HUES64 (cell line): Measurements from ENCODE around the gene SELPLG.

Experiments used
- H3K27ac ChIP-seq: 2 replicates; pipeline ENCODE4 v1.7.0; 2013; ENCODE audit warnings: low read depth, low read length, inconsistent platforms
- H3K27me3 ChIP-seq: 2 replicates; pipeline ENCODE4 v1.6.1; 2013; ENCODE audit warnings: mild to moderate bottlenecking, low read length; ENCODE audit not compliant: insufficient read depth
- H3K36me3 ChIP-seq: 2 replicates; pipeline ENCODE4 v1.6.1; 2013; ENCODE audit warnings: mild to moderate bottlenecking, low read length; ENCODE audit not compliant: insufficient read depth
- H3K4me1 ChIP-seq: 2 replicates; pipeline ENCODE4 v1.6.1; 2013; ENCODE audit warnings: mild to moderate bottlenecking, low read length, moderate library complexity; ENCODE audit not compliant: insufficient read depth
- H3K4me3 ChIP-seq: 2 replicates; pipeline ENCODE4 v1.5.1; 2013; ENCODE audit warnings: mild to moderate bottlenecking, low read length, moderate library complexity
- H3K9ac ChIP-seq: 2 replicates; pipeline ENCODE4 v1.6.1; 2013; ENCODE audit warnings: mild to moderate bottlenecking, low read depth, low read length
- H3K9me3 ChIP-seq: 2 replicates; pipeline ENCODE4 v1.6.1; 2013; ENCODE audit warnings: low read depth, low read length; ENCODE audit not compliant: insufficient read depth
- WGBS: fragments of 150-250, 120-280 bp; methylation state at CpG from one replicate; pipeline ENCODE4 v1.1.7; 2013; ENCODE audit warnings: missing lambda C conversion rate; 5-methylcytosine and 5-hydroxymethylcytosine counted together

Gene SELPLG

GRCh38 chr12:108643941-108644810, 10.5 kb upstream of the SELPLG start:
- H3K4me3 ChIP-seq, result no peak overlapping the region
- H3K36me3 ChIP-seq, result peaks cover 49% of the 10 kb centered on the region
- no peaks in the 10 kb centered on the region for H3K9me3 ChIP-seq
- WGBS, result 94% methylated on average over 18 of the region's 18 CpGs
- H3K27me3 ChIP-seq, result no peaks in the 10 kb centered on the region
- H3K4me1 ChIP-seq, result peaks cover 7% of the 10 kb centered on the region; the same call in 1 of the 2 replicates
- H3K27ac ChIP-seq, result no peak overlapping the region
- no peak overlapping the region for H3K9ac ChIP-seq

- no CpG with 5 or more reads among the region's 1 CpG for WGBS
- Histone ChIP-seq H3K4me1 (peaks cover 18% of the 10 kb centered on the region), H3K9me3 (no peaks in the 10 kb centered on the region), H3K27ac (no peak overlapping the region), H3K27me3 (no peaks in the 10 kb centered on the region), H3K36me3 (peaks cover 38% of the 10 kb centered on the region), H3K9ac (no peak overlapping the region), H3K4me3 (no peak overlapping the region)
These were observed 9.4 kb upstream of the SELPLG start for GRCh38 chr12:108642899-108643654.

- H3K27ac ChIP-seq, result no peak overlapping the region
- H3K27me3 ChIP-seq, result no peaks in the 10 kb centered on the region
- H3K9me3 ChIP-seq, result no peaks in the 10 kb centered on the region
- H3K36me3 ChIP-seq, result peaks cover 31% of the 10 kb centered on the region
- H3K4me3 ChIP-seq, result no peak overlapping the region
- no peak overlapping the region for H3K9ac ChIP-seq
- WGBS, result 94% methylated on average over 15 of the region's 16 CpGs
- peaks cover 25% of the 10 kb centered on the region for H3K4me1 ChIP-seq
These were observed 8.7 kb upstream of the SELPLG start for GRCh38 chr12:108642269-108642870.

GRCh38 chr12:108641446-108642268, 8.0 kb upstream of the SELPLG start:
- Histone ChIP-seq H3K27ac (no peak overlapping the region), H3K4me3 (no peak overlapping the region), H3K27me3 (no peaks in the 10 kb centered on the region), H3K36me3 (peaks cover 25% of the 10 kb centered on the region), H3K4me1 (peaks cover 31% of the 10 kb centered on the region), H3K9ac (no peak overlapping the region), H3K9me3 (no peaks in the 10 kb centered on the region)
- WGBS, result 89% methylated on average over 9 of the region's 9 CpGs

- Histone ChIP-seq H3K9ac (no peak overlapping the region), H3K27me3 (no peaks in the 10 kb centered on the region), H3K4me1 (peaks cover 37% of the 10 kb centered on the region), H3K4me3 (no peak overlapping the region), H3K9me3 (no peaks in the 10 kb centered on the region), H3K27ac (no peak overlapping the region), H3K36me3 (peaks cover 18% of the 10 kb centered on the region)
- WGBS, result 89% methylated on average over 10 of the region's 10 CpGs
These were observed 7.2 kb upstream of the SELPLG start for GRCh38 chr12:108640802-108641445.

- peaks cover 1% of the 10 kb centered on the region; the same call in 1 of the 2 replicates for H3K36me3 ChIP-seq
- peak overlapping the region; percentile 55; the same call in 1 of the 2 replicates for H3K9ac ChIP-seq
- H3K27ac ChIP-seq, result peak overlapping the region; percentile 93
- H3K9me3 ChIP-seq, result no peaks in the 10 kb centered on the region
- 91% methylated on average over 11 of the region's 11 CpGs for WGBS
- no peak overlapping the region for H3K4me3 ChIP-seq
- peaks cover 48% of the 10 kb centered on the region for H3K4me1 ChIP-seq
- no peaks in the 10 kb centered on the region for H3K27me3 ChIP-seq
These were observed 5.5 kb upstream of the SELPLG start for GRCh38 chr12:108638997-108639822.

GRCh38 chr12:108638141-108638827, 4.6 kb upstream of the SELPLG start:
- Histone ChIP-seq H3K9ac (peak overlapping the region; percentile 55), H3K27ac (peak overlapping the region; percentile 93), H3K4me3 (peak overlapping the region; percentile 14; the same call in 1 of the 2 replicates), H3K4me1 (peaks cover 50% of the 10 kb centered on the region), H3K27me3 (no peaks in the 10 kb centered on the region), H3K9me3 (no peaks in the 10 kb centered on the region), H3K36me3 (no peaks in the 10 kb centered on the region)
- 23% methylated on average over 18 of the region's 18 CpGs for WGBS

GRCh38 chr12:108637222-108637971, 3.7 kb upstream of the SELPLG start:
- Histone ChIP-seq H3K36me3 (no peaks in the 10 kb centered on the region), H3K27ac (peak overlapping the region; percentile 93; the same call in 1 of the 2 replicates), H3K27me3 (no peaks in the 10 kb centered on the region), H3K9ac (peak overlapping the region; percentile 55; the same call in 1 of the 2 replicates), H3K4me1 (peaks cover 50% of the 10 kb centered on the region), H3K9me3 (no peaks in the 10 kb centered on the region), H3K4me3 (no peak overlapping the region)
- 78% methylated on average over 7 of the region's 7 CpGs for WGBS
